ENCODE results near the gene OPN1MW2.
"Not testable (repeated sequence)": the region's sequence is repeated elsewhere in the genome, so short reads cannot be mapped to it uniquely, and the experiment has no call there.

OPN1MW2 gene

GRCh38 chrX:154219456-154219855 lies at the start of gene OPN1MW2:
Gene OPN1MW2 (plus strand): TSS chrX:154219756. CDS start chrX:154219816, 60 bp downstream.
- DNase-seq = not testable (repeated sequence)

DNA sequence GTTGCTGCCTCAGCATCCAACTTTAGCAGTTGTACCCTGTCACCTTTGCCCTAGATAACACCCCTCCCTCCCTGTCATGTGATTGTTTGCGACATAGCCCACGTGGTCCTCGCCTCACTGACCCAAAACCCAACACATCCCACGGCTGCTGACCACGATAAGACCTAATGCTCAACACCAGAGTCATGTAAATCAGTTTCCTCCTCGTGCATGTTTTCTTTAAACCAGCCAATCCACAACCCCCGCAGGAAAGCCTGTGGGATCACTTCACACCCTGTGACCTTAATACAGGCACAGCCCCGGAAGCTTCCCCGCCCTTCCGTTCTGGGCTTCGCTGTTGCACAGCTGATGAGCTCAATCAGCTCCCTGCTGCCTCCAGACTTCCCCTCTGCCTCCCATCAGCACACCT lies 47.0 kb upstream of the OPN1MW2 start:
- not testable (repeated sequence) for DNase-seq

GRCh38 chrX:154174356-154174755 lies 45.2 kb upstream of the OPN1MW2 start:
- DNase-seq = not testable (repeated sequence)

DNA sequence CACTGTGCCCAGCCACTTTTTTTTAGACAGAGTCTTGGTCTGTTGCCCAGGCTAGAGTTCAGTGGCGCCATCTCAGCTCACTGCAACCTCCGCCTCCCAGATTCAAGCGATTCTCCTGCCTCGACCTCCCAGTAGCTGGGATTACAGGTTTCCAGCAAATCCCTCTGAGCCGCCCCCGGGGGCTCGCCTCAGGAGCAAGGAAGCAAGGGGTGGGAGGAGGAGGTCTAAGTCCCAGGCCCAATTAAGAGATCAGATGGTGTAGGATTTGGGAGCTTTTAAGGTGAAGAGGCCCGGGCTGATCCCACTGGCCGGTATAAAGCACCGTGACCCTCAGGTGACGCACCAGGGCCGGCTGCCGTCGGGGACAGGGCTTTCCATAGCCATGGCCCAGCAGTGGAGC lies 37.3 kb upstream of the OPN1MW2 start, which contains the start of gene OPN1MW:
Gene OPN1MW (plus strand): TSS at position 301 of the 400 bp plus-strand sequence. CDS start 82 bp downstream, at position 383.
- not testable (repeated sequence) for DNase-seq

GRCh38 chrX:154183794-154184193 lies 35.8 kb upstream of the OPN1MW2 start:
- not testable (repeated sequence) for DNase-seq

DNA sequence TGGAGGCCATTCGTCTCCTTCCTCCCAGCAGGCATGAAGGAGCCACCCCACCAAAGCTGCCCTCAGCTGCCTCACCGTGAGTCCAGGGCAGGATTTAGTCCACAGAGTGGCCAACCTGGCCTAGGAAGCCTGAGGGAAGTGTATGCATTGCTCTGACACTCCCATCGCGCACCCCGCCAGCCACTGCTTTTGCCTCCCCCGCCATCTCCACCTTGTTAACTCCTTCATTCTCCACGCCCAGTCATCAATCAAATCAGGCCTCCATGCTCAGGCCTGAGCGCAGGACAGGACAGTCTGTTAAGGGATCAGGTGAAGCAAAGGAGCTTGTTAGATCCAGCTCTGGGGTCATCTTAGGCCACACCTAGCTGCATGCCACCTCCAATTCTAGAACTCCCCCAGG lies 26.7 kb upstream of the OPN1MW2 start:
- not testable (repeated sequence) for DNase-seq

DNA sequence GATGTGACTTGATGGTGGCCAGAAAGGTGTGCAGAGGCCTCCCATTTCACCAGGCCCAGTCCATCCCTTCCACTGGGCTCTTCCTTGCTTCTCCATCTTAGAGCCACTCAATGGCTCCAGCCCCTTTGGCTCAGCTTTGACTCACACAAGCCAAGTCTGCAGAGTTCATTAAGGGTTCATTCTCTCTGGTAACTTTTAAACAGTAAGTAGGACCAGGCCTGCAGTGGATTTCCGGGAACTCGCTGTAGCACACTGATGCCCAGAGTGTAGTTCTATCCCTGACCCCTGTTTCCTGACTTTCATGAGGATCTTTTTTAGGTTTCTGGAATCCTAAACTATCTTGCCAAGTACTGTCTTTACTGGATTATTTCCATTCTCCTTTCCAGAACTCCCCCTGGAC lies 25.2 kb upstream of the OPN1MW2 start:
- DNase-seq = not testable (repeated sequence)

- DNase-seq = not testable (repeated sequence)
Measured at GRCh38 chrX:154196466-154196865, 23.1 kb upstream of the OPN1MW2 start.

DNA sequence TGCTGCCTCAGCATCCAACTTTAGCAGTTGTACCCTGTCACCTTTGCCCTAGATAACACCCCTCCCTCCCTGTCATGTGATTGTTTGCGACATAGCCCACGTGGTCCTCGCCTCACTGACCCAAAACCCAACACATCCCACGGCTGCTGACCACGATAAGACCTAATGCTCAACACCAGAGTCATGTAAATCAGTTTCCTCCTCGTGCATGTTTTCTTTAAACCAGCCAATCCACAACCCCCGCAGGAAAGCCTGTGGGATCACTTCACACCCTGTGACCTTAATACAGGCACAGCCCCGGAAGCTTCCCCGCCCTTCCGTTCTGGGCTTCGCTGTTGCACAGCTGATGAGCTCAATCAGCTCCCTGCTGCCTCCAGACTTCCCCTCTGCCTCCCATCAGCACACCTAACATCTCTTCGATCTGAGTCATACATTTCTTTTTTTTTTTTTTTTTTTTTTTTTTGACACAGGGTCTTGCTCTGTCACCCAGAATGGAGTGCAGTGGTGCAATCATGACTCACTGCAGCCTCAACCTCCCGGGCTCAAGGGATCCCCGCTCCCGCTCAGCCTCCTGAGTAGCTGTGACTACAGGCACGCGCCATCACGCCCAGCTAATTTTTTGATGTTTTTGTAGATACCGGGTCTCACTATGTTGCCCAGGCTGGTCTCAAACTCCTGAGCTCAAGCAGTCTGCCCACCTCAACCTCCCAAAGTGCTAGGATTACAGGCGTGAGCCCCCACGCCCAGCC lies 9.7 kb upstream of the OPN1MW2 start:
- not testable (repeated sequence) for DNase-seq

GRCh38 chrX:154211057-154211456 lies 8.5 kb upstream of the OPN1MW2 start:
- DNase-seq = not testable (repeated sequence)

- DNase-seq = not testable (repeated sequence)
Measured at GRCh38 chrX:154211499-154211898, 8.1 kb upstream of the OPN1MW2 start.

DNA sequence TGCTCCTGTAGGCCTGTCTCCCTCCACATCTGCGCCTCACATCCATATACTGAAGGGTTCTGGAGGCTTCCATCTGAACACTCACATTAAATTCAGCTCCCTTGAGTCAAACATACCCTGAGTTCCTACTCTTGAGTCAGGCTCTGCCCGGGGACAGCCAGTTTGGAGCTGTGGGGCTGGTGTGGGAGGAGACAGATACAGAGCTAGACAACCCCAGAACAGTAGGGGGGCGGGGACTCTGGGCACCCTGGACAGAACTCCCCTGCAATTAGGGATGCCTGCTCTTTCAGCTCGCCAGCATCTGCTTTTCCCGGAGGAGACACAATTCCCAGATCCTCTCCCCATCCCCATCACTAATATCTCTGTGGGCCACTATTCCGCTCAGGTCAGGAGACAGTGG lies 5.7 kb downstream of the OPN1MW2 start:
- DNase-seq = not testable (repeated sequence)

DNA sequence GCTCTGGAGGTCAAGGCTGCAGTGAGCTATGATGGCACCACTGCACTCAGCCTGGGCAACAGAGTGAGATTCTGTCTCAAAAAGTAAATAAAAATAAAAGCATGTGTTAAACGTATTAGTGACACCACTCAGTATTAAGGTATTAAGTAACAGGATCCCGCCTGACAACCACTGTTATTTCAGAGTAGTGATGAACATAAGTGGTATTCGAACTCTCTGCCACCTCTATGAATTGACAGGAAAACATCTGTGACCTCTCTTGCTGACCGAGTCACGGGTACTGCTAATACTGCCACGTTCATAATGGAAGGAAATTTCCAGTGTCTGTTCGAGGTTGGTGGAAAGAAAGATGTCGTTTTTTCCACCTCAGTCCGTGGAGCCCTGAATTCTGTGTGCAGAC lies 7.2 kb downstream of the OPN1MW2 start:
- not testable (repeated sequence) for DNase-seq

DNA sequence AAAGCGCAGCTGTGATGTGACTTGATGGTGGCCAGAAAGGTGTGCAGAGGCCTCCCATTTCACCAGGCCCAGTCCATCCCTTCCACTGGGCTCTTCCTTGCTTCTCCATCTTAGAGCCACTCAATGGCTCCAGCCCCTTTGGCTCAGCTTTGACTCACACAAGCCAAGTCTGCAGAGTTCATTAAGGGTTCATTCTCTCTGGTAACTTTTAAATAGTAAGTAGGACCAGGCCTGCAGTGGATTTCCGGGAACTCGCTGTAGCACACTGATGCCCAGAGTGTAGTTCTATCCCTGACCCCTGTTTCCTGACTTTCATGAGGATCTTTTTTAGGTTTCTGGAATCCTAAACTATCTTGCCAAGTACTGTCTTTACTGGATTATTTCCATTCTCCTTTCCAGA lies 11.9 kb downstream of the OPN1MW2 start:
- DNase-seq = not testable (repeated sequence)

- DNase-seq = not testable (repeated sequence)
Measured at GRCh38 chrX:154233620-154234019, 14.1 kb downstream of the OPN1MW2 start.

- DNase-seq = not testable (repeated sequence)
Measured at GRCh38 chrX:154238939-154239559, 19.5 kb downstream of the OPN1MW2 start.

- not testable (repeated sequence) for DNase-seq
Measured at GRCh38 chrX:154239982-154240503, 20.5 kb downstream of the OPN1MW2 start.

DNA sequence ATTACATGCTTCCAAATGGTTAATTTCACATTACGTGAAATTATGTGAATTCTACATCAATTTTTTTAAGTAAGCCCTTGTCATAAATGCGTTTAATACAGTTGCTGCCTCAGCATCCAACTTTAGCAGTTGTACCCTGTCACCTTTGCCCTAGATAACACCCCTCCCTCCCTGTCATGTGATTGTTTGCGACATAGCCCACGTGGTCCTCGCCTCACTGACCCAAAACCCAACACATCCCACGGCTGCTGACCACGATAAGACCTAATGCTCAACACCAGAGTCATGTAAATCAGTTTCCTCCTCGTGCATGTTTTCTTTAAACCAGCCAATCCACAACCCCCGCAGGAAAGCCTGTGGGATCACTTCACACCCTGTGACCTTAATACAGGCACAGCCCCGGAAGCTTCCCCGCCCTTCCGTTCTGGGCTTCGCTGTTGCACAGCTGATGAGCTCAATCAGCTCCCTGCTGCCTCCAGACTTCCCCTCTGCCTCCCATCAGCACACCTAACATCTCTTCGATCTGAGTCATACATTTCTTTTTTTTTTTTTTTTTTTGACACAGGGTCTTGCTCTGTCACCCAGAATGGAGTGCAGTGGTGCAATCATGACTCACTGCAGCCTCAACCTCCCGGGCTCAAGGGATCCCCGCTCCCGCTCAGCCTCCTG lies 28.0 kb downstream of the OPN1MW2 start:
- DNase-seq = not testable (repeated sequence)

GRCh38 chrX:154248076-154248475 lies 28.5 kb downstream of the OPN1MW2 start:
- DNase-seq = not testable (repeated sequence)

GRCh38 chrX:154257282-154257681 lies 37.7 kb downstream of the OPN1MW2 start, which contains the start of gene OPN1MW3:
Gene OPN1MW3 (plus strand): TSS chrX:154257582. CDS start chrX:154257620, 38 bp downstream.
- not testable (repeated sequence) for DNase-seq

DNA sequence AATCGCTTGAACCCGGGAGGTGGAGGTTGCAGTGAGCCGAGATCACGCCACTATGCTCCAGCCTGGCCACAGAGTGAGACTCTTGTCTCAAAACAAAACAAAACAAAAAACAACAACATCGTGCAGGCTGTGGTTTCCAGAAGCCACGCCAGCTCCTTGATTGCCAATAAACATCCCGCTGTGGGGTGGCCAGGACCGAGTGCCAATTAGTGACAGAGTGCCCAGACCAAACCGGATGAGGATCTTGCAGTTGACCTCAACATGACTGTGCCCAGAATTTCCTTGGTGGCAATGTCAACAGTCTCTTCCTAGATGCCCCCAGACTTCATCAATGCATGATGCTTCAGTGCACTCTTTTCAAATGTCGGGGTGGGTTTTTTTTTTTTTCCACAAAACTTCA lies 39.2 kb downstream of the OPN1MW2 start:
- DNase-seq = not testable (repeated sequence)

GRCh38 chrX:154263072-154263471 lies 43.5 kb downstream of the OPN1MW2 start:
- not testable (repeated sequence) for DNase-seq

GRCh38 chrX:154269245-154269644 lies 49.7 kb downstream of the OPN1MW2 start:
- not testable (repeated sequence) for DNase-seq

Data from DMS79 (cell line).